HCT116 (cell line): ENCODE measurements around the gene SMIM23. TPM values are rescaled to one million over a fixed set of nuclear protein-coding genes. Genes with fewer than 3 reads are reported as not detected.

Experiments
- ATAC-seq: fragments of 200-7000 bp; cut with Tn5 transposase; 2 replicates; pipeline ENCODE4 v1.9.1; 2020; ENCODE audit warnings: mild to moderate bottlenecking, moderate library complexity
- BruUV-seq: library from RNA; stranded (reverse); fragments of 400-500 nt; replicated peaks from 2 replicates; lab custom pipeline; 2021; lab: Mats Ljungman, UMichigan
- CTCF ChIA-PET: fragments of 300-600 bp; sonication (Branson Sonifier 250); formaldehyde crosslinking; loops from one replicate; lab custom pipeline; 2021; ENCODE audit warnings: antibody characterized with exemption; lab: Charles Lee
- POLR2A ChIA-PET: fragments of 300-600, 350-600 bp; sonication (Branson Sonifier 250); formaldehyde crosslinking; loops from one replicate; lab custom pipeline; 2021; ENCODE audit warnings: antibody characterized with exemption; lab: Charles Lee
- RAD21 ChIA-PET, 2 experiments: fragments of 300-600 bp; sonication (Branson Sonifier 250); formaldehyde crosslinking; loops; one replicate each; lab custom pipeline; 2023; ENCODE audit warnings: low total read pairs in 2 of 2; ENCODE audit not compliant: uncharacterized antibody in 2 of 2, unreplicated experiment in 2 of 2, low non-redundant PET in 1 of 2; lab: Charles Lee
- DNase-seq: peaks from one replicate; pipeline ENCODE4 v3.0.0-alpha.2; 2010; ENCODE audit warnings: low read depth, low spot score
- H2AFZ ChIP-seq: fragments of 200-600 bp; shearing (Covaris generic), sonication (generic); 2 replicates; pipeline ENCODE4 v1.6.1; 2017; ENCODE audit warnings: low read depth, mixed run types, mixed read lengths, antibody characterized with exemption, low read length; ENCODE audit not compliant: poor library complexity, severe bottlenecking
- H3K27ac ChIP-seq: 2 replicates; pipeline ENCODE4 v1.5.1; 2012; ENCODE audit warnings: low read depth, low read length
- H3K27me3 ChIP-seq: fragments of 200-600 bp; sonication (generic); 2 replicates; pipeline ENCODE4 v1.6.1; 2016; ENCODE audit warnings: mixed run types, low read length, mixed read lengths; ENCODE audit not compliant: insufficient read depth
- H3K36me3 ChIP-seq, 2 experiments: fragments of 200-500 bp in 1 of 2; fragments of 200-600 bp in 1 of 2; sonication (Bioruptor generic) in 1 of 2; sonication (generic) in 1 of 2; 2 replicates each; pipeline versions ENCODE4 v1.5.1 to v1.6.1; 2014 to 2016; ENCODE audit warnings: low read length in 2 of 2, inconsistent platforms in 1 of 2, mixed read lengths in 1 of 2, mixed run types in 1 of 2; ENCODE audit not compliant: insufficient read depth in 2 of 2, control insufficient read depth in 1 of 2
- H3K4me1 ChIP-seq, 2 experiments: fragments of 200-600 bp in 1 of 2; sonication (generic) in 1 of 2; 2 replicates each; pipeline versions ENCODE4 v1.5.1 to v1.6.1; 2012 to 2017; ENCODE audit warnings: low read length in 2 of 2, inconsistent platforms in 1 of 2, mild to moderate bottlenecking in 1 of 2, mixed read lengths in 1 of 2, mixed run types in 1 of 2, moderate library complexity in 1 of 2; ENCODE audit not compliant: insufficient read depth in 2 of 2, control insufficient read depth in 1 of 2
- H3K4me2 ChIP-seq: fragments of 200-600 bp; sonication (generic); 2 replicates; pipeline ENCODE4 v1.6.1; 2017; ENCODE audit warnings: mixed run types, low read length, mixed read lengths
- H3K4me3 ChIP-seq, 2 experiments: fragments of 200-600 bp in 1 of 2; sonication (generic) in 1 of 2; replicated peaks in 1 of 2; 2 replicates each; pipeline ENCODE4 v1.5.1; 2011 to 2016; ENCODE audit warnings: low read length in 2 of 2, control low read depth in 1 of 2, low read depth in 1 of 2, mild to moderate bottlenecking in 1 of 2, mixed read lengths in 1 of 2, mixed run types in 1 of 2
- H3K79me2 ChIP-seq: fragments of 200-600 bp; sonication (generic); 2 replicates; pipeline ENCODE4 v1.6.1; 2017; ENCODE audit warnings: mild to moderate bottlenecking, mixed run types, low read length, moderate library complexity, mixed read lengths; ENCODE audit not compliant: insufficient read depth
- H3K9ac ChIP-seq: fragments of 200-600 bp; sonication (generic); 2 replicates; pipeline ENCODE4 v1.6.1; 2016; ENCODE audit warnings: low read length, mixed read lengths
- H3K9me2 ChIP-seq: fragments of 200-600 bp; sonication (generic), shearing (Covaris generic); 2 replicates; pipeline ENCODE4 v1.6.1; 2017; ENCODE audit warnings: mixed run types, mild to moderate bottlenecking, moderate library complexity; ENCODE audit not compliant: insufficient read depth
- H3K9me3 ChIP-seq, 2 experiments: fragments of 200-500 bp in 1 of 2; fragments of 200-600 bp in 1 of 2; sonication (Bioruptor generic) in 1 of 2; sonication (generic) in 1 of 2; 2 replicates each; pipeline ENCODE4 v1.6.1; 2014 to 2017; ENCODE audit warnings: low read length in 2 of 2, mixed read lengths in 2 of 2, inconsistent platforms in 1 of 2, low read depth in 1 of 2, mild to moderate bottlenecking in 1 of 2, mixed run types in 1 of 2, moderate library complexity in 1 of 2; ENCODE audit not compliant: control insufficient read depth in 1 of 2, insufficient read depth in 1 of 2
- H4K20me1 ChIP-seq: fragments of 200-600 bp; sonication (generic), shearing (Covaris generic); 2 replicates; pipeline ENCODE4 v1.6.1; 2017; ENCODE audit warnings: mixed run types, mild to moderate bottlenecking, moderate library complexity; ENCODE audit not compliant: insufficient read depth
- POLR2AphosphoS5 ChIP-seq: IDR thresholded peaks from 2 replicates; pipeline ENCODE4 v1.6.1; 2011; ENCODE audit warnings: mild to moderate bottlenecking, low read depth, low read length, moderate library complexity
- REST ChIP-seq: IDR thresholded peaks from 2 replicates; pipeline ENCODE4 v1.6.1; 2012; ENCODE audit warnings: low read depth
- SIN3A ChIP-seq: IDR thresholded peaks from 2 replicates; pipeline ENCODE4 v1.6.1; 2012; ENCODE audit warnings: low read depth
- SRF ChIP-seq: IDR thresholded peaks from 2 replicates; pipeline ENCODE4 v1.6.1; 2012; ENCODE audit warnings: low read depth
- ZBTB33 ChIP-seq: IDR thresholded peaks from 2 replicates; pipeline ENCODE4 v1.6.1; 2011; ENCODE audit warnings: mild to moderate bottlenecking, low read length, moderate library complexity; ENCODE audit not compliant: insufficient replicate concordance; ENCODE audit errors: extremely low read depth
- intact Hi-C: fragments of 100-400 bp; cut with micrococcal nuclease; formaldehyde crosslinking; loops from 2 replicates; pipeline ENCODE4 v1.10.0; 2022
- total RNA-seq: library from RNA; stranded (reverse); gene quantifications from one replicate; pipeline ENCODE4 v1.2.1, GENCODE V29; 2021; ENCODE audit not compliant: unreplicated experiment

The SMIM23 gene
- total RNA-seq, 1 experiment from 2014 or later = not detected

- RAD21 ChIA-PET = no interaction called here
- H3K36me3 ChIP-seq = no peaks in the 10 kb centered on the region
- no peak overlapping the region for H2AFZ ChIP-seq
- H3K27me3 ChIP-seq = peaks cover 22% of the 10 kb centered on the region
- no peaks in the 10 kb centered on the region for H4K20me1 ChIP-seq
- H3K27ac ChIP-seq = no peak overlapping the region
- no peak overlapping the region for H3K9ac ChIP-seq
- no peak overlapping the region for H3K4me3 ChIP-seq
- H3K79me2 ChIP-seq = no peaks in the 10 kb centered on the region
- ATAC-seq = no peak
- H3K9me3 ChIP-seq = no peaks in the 10 kb centered on the region
- intact Hi-C loops = no loop called here
- CTCF ChIA-PET = no interaction called here
- no peaks in the 10 kb centered on the region for H3K9me2 ChIP-seq
- no peak for DNase-seq
- H3K4me2 ChIP-seq = no peak overlapping the region
- TF ChIP-seq SRF (no peak), POLR2AphosphoS5 (no peak), REST (no peak), ZBTB33 (no peak), SIN3A (no peak)
- TF ChIP-seq, all 23 proteins: peak for 0
- POLR2A ChIA-PET = no interaction called here
- no peaks in the 10 kb centered on the region for H3K4me1 ChIP-seq
- BruUV-seq = no TSS peak
Observed at GRCh38 chr5:171806976-171807747, 21.5 kb downstream of the SMIM23 start.
